A673 (cell line): Measurements from ENCODE around the gene ARHGEF2.

Source experiments
- EZH2 ChIP-seq: fragments of 200-600 bp; sonication (generic); IDR thresholded peaks from 2 replicates; pipeline ENCODE4 v1.6.1; 2017; ENCODE audit warnings: borderline replicate concordance, low read depth, mild to moderate bottlenecking, mixed read lengths, antibody characterized with exemption, low read length; ENCODE audit not compliant: poor library complexity, severe bottlenecking
- TF ChIP-seq, protein P1 (sequence below): fragments of 300-800, 200-600 bp; sonication (generic); conservative IDR thresholded peaks from 2 replicates; pipeline ENCODE4 v1.5.1; 2017; ENCODE audit warnings: low read depth, mild to moderate bottlenecking, antibody characterized with exemption, low read length, moderate library complexity, mixed read lengths

DNA sequence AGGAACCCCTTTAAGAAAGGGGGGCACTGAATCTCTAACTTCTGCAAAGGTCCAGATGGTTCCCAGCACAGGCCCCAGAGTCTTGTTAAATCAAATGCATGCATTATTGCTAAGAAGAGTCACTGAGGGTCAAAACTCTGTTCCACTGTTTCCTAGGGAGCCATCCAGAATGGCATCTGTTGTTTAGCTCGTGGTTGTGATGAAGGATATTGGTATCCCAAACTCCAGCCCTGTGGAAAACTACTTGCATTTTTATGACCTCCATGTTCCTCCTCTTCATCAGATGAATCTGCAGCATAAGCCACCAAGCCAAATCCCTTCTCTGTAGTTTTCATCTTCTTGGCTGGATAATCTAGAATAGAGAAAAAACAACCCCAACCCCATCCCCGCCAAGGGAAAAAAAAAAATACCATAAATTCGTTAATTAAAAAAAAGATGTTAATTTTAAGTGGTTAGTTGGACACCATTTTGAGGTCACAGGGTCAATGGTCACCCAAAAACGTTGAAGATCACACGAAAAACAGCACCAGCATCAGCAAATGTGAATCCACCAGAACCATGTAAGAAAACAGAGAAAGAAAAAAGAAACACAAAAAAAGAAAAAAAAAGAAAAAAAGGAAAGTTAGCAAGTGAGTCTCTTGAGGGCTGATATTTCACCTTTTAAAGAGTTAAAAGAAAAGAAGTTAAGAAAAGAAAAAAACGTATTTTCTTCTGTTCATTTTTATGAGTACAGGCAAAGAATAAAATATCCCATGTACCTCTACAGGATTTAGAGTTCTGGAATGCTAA, 64.2 kb downstream of the ARHGEF2 start:
- TF ChIP-seq, protein P1, sequence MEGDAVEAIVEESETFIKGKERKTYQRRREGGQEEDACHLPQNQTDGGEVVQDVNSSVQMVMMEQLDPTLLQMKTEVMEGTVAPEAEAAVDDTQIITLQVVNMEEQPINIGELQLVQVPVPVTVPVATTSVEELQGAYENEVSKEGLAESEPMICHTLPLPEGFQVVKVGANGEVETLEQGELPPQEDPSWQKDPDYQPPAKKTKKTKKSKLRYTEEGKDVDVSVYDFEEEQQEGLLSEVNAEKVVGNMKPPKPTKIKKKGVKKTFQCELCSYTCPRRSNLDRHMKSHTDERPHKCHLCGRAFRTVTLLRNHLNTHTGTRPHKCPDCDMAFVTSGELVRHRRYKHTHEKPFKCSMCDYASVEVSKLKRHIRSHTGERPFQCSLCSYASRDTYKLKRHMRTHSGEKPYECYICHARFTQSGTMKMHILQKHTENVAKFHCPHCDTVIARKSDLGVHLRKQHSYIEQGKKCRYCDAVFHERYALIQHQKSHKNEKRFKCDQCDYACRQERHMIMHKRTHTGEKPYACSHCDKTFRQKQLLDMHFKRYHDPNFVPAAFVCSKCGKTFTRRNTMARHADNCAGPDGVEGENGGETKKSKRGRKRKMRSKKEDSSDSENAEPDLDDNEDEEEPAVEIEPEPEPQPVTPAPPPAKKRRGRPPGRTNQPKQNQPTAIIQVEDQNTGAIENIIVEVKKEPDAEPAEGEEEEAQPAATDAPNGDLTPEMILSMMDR: no peak
- no peak for TF ChIP-seq EZH2
